HG03066 (cell line): ENCODE data around the gene ATL3.
"Not testable (repeated sequence)": the region's sequence is repeated elsewhere in the genome, so short reads cannot be mapped to it uniquely, and the experiment has no call there.

ENCODE experiments used
- ATAC-seq: cut with Tn5 transposase; IDR thresholded peaks from one replicate; pipeline ENCODE4 v1.9.1; 2021; ENCODE audit warnings: low read depth; ENCODE audit not compliant: unreplicated experiment

ATL3 gene

GRCh38 chr11:63682066-63683021, 11.2 kb upstream of the ATL3 start:
- ATAC-seq = no peak

GRCh38 chr11:63681321-63682065, 10.3 kb upstream of the ATL3 start, which contains the start of gene RTN3:
TSS of gene RTN3 (plus strand) at chr11:63681500. CDS start at chr11:63681637, 137 bp downstream.
- peak; percentile 82 for ATAC-seq

- ATAC-seq = no peak
These were observed 9.7 kb upstream of the ATL3 start for GRCh38 chr11:63680834-63681320.

GRCh38 chr11:63673579-63673978, 2.4 kb upstream of the ATL3 start:
- ATAC-seq = no peak

- no peak for ATAC-seq
These were observed 1.9 kb upstream of the ATL3 start for GRCh38 chr11:63672936-63673539.

GRCh38 chr11:63672156-63672463, 934 bp upstream of the ATL3 start:
- no peak for ATAC-seq

- peak; percentile 40 for ATAC-seq
These were observed 499 bp downstream of the ATL3 start for GRCh38 chr11:63670433-63671321.

GRCh38 chr11:63670096-63670432, 1.1 kb downstream of the ATL3 start:
- ATAC-seq = no peak

- no peak for ATAC-seq
These were observed 3.0 kb downstream of the ATL3 start for GRCh38 chr11:63667995-63668795.

- no peak for ATAC-seq
These were observed 4.3 kb downstream of the ATL3 start for GRCh38 chr11:63666874-63667273.

- no peak for ATAC-seq
These were observed 7.4 kb downstream of the ATL3 start for GRCh38 chr11:63663809-63664208.

- ATAC-seq = no peak
These were observed 10.2 kb downstream of the ATL3 start for GRCh38 chr11:63660972-63661371.

GRCh38 chr11:63652671-63653070, 18.5 kb downstream of the ATL3 start:
- no peak for ATAC-seq

GRCh38 chr11:63643205-63643604, 28.0 kb downstream of the ATL3 start:
- no peak for ATAC-seq

- no peak for ATAC-seq
These were observed 29.4 kb downstream of the ATL3 start for GRCh38 chr11:63641727-63642126.

GRCh38 chr11:63639199-63639832, 31.9 kb downstream of the ATL3 start:
- ATAC-seq = no peak

GRCh38 chr11:63638436-63638835, 32.7 kb downstream of the ATL3 start:
- not testable (repeated sequence) for ATAC-seq

GRCh38 chr11:63635762-63636465, 35.3 kb downstream of the ATL3 start:
- ATAC-seq = no peak
